GM19467 (cell line): Measurements from ENCODE around the gene GFOD1.
"Not testable (repeated sequence)": the region's sequence is repeated elsewhere in the genome, so short reads cannot be mapped to it uniquely, and the experiment has no call there.

ENCODE experiments used
- ATAC-seq: cut with Tn5 transposase; IDR thresholded peaks from one replicate; pipeline ENCODE4 v1.9.1; 2021; ENCODE audit warnings: mild to moderate bottlenecking, moderate library complexity; ENCODE audit not compliant: unreplicated experiment

Gene GFOD1

GRCh38 chr6:13331516-13332348 lies 155.7 kb downstream of the GFOD1 start:
- no peak for ATAC-seq

- ATAC-seq = no peak
Observed at GRCh38 chr6:13328875-13329183, 158.6 kb downstream of the GFOD1 start.

GRCh38 chr6:13328076-13328874 lies 159.1 kb downstream of the GFOD1 start, which contains the start of gene TBC1D7:
TSS of gene TBC1D7 (minus strand) at chr6:13328537. CDS start at chr6:13326898, 1,639 bp downstream.
- ATAC-seq = peak; percentile 86

- no peak for ATAC-seq
Observed at GRCh38 chr6:13327691-13328075, 159.7 kb downstream of the GFOD1 start.

GRCh38 chr6:13326031-13326586 lies 161.3 kb downstream of the GFOD1 start:
- not testable (repeated sequence) for ATAC-seq

GRCh38 chr6:13319891-13320564 lies 167.4 kb downstream of the GFOD1 start:
- ATAC-seq = no peak

GRCh38 chr6:13318821-13319220 lies 168.6 kb downstream of the GFOD1 start:
- no peak for ATAC-seq

GRCh38 chr6:13315896-13316295 lies 171.5 kb downstream of the GFOD1 start:
- ATAC-seq = no peak

- no peak for ATAC-seq
Observed at GRCh38 chr6:13314806-13315205, 172.6 kb downstream of the GFOD1 start.

GRCh38 chr6:13311155-13311554 lies 176.2 kb downstream of the GFOD1 start:
- no peak for ATAC-seq

GRCh38 chr6:13308332-13308731 lies 179.1 kb downstream of the GFOD1 start:
- no peak for ATAC-seq
